Activated CD4-positive, alpha-beta T cell treated with anti-CD3 and anti-CD28 coated beads, Interleukin-2, amount 50 U/mL, for 16 hours (primary cell): ENCODE measurements around the gene PNPLA1.

Experiments
- DNase-seq: peaks from one replicate; pipeline ENCODE4 v3.0.0-alpha.2; 2020

PNPLA1 gene

DNA sequence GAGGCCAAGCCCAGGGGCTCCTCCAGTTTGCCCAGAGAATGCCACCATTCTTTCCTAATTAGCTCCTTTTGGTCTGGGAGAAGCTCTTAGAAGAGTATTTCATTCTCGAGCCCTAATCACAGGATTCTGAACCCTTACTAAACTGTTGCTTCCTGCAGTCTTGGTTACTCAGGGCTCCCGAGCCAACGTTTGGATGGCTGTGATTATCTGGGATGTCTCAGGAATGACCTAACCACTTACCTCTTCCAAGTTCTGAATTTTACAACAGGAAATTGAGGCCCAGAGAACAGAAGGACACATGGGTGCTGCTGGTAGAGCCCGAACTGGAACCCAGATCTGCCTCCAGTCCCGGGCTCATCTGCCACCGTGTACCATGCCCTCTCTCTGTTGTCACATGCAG is 22.2 kb upstream of the PNPLA1 start:
- DNase-seq: no peak

DNA sequence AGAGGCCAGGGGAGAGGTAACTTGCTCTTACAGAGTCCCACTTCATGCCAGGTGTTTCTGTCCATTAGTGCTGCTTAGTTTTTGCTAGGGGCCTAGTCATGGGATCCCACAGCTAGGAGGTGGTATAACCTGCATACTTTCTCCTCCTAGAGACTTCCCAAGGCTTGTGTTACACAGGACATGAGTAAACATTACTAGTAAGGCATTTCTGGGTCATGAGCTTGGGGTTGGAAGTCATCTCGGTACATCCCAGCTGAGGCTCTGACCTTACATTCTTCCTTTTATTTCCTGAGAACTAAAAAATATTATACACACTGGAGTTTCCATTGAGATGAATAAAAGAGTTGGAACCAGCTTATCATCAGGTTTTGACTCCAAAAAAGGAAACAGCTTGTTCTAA is 20.9 kb upstream of the PNPLA1 start:
- DNase-seq: no peak

DNA sequence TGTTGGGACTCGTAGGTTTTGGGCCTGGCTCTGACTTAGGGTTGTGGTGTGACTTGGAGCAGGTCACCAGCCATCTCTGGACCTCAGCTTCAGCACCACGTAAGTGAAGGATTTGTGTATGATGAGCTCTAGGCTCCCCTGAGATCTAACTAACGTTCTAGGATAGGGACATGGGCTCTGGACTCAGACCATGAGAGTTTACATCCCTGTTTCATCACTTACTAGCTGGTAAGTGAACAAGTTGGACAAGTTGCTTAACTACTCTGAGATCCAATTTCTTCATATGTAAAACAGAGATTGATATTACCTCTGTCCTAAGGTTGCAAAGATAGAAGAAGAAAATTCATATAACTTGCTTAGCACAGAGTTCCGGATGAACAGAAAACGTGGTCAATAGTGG is 20.3 kb upstream of the PNPLA1 start:
- no peak for DNase-seq

DNA sequence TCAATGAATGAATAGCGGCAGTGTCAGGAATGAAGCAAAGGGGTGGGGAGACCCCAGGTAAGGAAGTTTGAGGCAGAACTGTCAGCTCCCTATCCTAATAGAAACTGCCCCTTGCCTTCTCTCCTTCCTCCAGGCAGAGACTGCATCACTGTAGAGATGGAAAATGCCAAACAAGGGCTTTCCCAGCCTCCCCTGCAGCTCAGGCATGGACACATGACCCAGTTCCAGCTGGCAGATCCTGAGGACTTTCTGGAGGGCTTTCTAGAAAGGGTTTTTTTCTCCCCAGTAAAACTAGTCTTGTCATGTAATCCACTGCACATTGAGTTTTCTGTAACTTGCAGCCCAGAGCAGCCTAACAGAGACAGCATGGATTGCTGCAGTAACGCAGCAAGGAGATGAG is 17.9 kb upstream of the PNPLA1 start:
- no peak for DNase-seq

DNA sequence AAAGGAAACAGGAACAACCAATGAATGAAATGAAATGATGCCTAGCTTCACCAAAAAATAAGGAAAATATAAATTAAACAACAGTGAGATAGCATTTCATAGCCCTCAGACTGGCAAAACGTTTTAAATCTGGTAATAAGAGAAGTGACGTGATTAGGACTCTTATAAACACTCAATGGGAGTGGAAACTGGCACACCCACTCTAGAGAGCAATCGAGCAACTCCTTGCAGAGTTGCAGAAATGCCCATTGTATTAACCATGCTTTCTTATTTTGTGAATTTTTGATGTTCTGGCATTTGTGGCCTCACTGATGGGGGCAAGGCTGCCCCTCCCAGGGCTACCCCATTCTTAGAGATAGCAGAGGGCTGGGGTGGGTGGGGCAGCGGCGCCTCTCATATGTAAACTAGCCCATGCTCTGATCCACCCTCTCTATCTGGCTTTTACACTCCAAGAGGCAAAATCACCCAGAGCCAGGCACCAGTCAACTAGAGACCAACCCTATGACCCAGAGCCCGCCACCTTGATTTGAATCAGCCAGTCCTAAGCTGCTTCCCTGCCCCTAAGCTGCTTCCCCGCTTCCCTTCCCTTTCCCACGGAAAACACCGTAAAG is 6.4 kb upstream of the PNPLA1 start:
- no peak for DNase-seq

DNA sequence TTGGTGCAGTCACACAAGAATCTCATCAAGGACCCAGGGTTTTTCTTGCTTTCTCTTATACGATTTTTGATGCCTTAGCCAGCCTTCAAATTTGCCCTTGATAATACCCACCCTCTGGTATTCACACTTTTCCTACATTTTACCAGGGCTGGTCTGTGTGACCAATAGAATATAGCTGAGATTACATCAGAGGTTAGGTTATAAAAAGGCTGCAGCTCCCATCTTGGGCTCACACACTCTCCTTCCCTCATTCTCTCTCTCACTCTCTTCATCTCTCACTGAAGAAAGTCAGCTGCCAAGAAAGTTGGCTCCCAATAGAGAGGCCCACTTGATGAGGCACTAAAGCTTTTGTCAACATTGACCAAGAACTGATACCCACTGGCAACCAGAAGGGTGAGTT is 4.1 kb upstream of the PNPLA1 start:
- DNase-seq: no peak

DNA sequence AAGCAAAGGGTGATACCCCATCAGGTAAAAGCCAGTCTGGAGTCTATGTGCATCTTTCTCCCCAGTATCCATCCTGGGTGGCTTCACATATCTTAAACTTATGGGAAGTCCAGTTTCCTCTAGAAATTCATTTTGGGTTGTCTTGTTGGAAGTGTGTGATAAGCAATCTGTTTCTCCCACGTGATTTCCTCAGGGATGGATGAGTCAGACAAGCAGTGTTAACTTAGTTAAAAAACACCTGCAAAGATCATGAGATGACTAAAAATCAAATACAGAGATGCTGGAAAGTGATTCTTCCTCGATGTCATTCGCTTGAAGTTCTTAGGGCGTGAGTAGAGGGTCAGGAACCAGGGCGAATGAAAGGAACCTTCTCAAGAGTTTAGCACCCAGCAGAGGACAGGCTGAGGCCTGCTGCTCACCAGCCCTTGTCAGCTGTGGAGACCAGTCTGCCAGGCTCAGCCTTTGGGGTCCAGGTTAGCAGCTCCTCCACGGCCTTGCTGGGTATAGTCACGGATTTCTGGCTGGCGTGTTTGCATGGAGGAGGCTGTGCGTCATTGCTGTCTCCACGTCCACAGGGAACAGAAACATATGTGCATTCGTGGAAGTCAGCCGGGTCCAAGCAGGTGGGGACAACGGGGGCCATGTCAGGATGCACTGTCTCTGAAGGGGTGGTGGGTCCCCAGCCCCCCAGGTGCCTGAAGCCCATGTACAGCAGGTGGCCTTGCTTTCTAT is 2.8 kb upstream of the PNPLA1 start:
- no peak for DNase-seq

DNA sequence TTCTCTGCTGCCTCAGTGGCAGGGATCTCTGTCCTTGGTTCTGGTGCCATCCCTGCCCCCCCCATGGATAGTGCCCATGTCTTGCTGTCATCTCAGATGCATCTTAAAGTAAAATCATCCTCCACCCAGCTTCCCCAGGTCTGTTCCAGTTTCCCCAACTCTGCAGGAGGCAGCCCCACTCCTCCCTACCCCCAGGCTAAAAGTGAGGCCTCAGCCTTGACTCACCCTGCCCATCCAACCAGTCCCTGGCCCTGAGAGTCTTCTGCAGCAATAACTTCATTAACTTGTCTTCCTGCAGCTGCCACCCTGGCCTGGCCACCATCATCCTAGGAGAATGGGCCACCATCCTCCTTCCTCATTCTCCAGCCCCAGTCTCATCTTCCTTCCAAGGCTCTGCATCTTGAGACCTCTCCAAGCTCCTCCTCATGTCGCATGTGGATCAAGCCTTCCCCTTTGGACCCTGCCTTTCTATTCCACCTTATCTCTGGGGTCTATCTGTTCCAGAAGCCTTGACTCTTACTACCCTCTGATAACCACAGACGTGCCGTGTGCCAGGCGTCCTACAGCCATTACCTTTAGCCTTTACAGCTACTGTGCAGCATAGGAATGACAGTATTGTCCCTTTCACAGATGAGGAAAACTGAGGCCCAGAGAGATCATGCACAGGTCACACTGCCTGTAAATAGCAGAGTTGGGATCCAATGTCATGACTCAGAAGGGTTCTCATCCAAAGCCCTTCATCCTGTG is 2.0 kb upstream of the PNPLA1 start:
- DNase-seq: no peak

DNA sequence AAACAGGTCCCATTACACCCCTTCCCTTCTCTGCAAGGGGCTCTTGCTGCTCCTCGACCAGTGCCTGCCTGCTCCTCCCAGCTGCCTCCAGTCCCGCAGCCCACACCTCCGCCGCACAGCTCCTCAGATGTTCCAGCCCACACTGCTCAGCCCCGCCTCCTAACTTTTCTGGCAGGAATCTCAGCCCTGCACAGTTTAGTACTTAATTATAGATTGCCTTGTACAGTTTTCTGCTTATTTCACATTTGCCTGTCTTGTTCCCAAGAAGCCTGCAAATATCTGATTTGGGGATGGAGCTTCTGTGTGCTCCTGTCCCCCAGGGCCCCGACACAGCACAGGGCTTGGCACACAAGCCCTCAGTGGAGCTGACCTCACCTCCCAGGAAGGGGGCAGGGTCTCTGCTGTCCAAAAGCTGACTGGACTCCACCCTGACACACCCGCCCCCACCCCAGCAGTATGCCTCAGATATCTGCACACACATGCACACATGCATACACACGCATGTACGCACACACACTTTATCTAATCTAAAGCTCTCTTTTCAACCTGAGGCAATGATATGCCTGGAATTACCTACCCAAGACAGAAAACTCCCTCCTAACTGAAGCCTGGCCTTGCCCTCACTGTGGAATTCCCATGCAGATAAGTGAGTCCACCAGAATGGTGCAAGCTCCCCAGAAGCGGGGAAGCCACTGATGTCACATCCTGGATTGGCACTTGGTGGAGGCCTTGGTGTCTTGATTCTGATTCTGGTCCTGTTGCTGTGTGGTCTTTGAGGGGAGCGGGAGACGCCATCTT is 1.2 kb upstream of the PNPLA1 start:
- DNase-seq: no peak

DNA sequence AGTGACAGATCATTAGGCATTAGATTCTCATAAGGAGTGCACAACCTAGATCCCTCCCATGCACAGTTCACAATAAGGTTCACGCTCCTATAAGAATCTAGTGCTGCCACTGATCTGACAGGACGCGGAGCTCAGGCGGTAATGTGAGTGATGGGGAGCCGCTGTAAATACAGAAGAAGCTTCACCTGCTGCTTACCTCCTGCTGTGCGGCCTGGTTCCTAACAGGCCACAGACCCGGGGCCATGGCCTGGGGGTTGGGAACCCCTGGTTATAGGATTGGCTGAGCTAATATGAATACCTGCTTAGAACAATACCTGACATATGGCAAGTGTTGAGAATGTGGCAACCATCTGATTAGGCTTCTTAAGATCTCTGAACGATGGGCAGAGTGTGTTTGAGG is 2.4 kb downstream of the PNPLA1 start:
- no peak for DNase-seq

DNA sequence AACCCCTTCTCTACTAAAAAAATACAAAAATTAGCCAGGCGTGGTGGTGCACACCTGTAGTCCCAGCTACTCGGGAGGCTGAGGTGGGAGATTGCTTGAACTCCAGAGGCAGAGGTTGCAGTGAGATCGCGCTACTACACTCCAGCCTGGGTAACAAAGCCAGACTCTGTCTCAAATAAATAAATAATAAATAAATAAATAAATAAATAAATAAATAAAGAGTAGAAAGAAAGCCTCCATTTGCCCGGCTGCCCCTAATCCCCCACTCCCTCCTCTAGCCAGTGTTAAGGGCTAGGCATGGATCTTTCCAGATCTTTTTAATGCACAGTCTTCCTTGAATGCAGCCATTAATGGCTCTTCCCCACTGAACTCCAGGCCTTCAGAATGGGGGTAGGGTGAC is 3.2 kb downstream of the PNPLA1 start:
- DNase-seq: no peak

DNA sequence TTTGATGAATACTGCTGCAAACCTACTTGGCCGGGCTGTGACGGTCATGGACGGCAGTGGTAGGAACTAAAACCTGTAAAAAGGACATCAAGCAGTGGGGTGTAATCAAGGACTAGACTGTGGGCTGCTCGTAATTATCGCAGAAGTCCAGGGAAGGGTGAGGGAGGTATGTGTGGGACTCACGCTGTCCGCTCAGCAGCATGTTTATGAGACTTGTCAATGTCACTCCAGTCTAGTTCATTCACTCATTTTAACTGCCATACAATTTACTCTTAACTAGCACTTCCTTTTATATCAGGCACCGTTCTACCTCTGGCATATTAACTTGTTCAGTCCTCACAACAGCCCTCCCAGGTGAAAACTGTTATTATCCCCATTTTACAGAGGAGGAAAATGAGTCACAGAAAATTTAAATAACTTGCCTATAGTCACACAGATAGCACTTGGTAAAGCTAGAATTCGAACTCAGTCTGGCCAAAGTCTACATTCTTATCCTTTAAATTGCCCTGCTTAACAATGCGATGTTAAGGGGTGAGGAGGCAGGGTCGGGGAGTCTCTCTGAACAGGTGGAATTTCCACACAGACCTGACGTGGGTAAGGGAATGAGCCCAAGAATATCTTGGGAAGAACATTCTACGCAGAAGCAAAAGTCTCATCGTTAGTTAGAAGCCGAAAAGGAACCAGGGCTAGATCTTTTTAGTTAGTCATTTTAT is 4.1 kb downstream of the PNPLA1 start:
- DNase-seq: no peak

DNA sequence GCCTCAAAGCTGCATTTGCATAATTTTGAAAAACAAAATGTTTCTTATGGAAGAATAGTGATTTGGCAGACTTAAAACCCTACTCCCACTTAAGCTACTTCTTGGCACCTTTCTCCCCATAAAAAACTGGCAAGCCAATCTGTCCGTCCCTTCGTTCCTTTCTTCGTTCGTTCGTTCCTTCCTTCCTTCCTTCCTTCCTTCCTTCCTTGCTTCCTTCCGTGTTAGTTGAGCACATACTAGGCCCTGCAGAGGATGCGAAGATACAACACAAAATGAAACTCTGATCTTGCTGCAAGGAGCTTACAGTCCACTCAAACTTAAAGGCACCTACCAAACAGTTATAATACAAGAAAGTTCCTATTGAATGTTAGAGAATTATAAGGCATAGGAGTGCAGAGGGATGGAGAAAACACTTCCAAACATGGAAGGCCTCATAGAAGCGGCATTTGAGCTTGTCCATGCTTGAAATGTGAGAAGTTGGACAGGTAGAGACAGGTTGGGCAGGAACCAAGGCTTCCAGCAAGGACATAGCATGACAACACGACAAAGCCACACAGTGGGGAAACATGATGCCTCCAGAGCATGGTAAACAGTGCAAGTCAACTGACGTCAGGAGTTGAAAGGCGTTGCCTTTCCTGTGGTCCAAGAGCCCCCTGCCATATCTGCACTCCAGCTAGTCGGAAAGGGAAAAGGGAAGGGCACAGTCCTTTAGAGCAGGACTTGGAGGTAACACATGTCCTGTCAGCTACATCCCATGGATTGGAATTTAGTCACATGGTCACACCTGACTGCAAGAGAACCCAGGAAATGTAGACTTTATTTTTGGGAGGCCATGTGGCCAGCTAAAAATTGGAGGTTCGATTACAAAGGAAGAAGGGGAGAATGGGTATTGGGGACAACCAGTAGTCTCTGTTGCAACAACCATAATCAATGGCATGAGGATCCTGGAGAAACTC is 7.0 kb downstream of the PNPLA1 start:
- no peak for DNase-seq

DNA sequence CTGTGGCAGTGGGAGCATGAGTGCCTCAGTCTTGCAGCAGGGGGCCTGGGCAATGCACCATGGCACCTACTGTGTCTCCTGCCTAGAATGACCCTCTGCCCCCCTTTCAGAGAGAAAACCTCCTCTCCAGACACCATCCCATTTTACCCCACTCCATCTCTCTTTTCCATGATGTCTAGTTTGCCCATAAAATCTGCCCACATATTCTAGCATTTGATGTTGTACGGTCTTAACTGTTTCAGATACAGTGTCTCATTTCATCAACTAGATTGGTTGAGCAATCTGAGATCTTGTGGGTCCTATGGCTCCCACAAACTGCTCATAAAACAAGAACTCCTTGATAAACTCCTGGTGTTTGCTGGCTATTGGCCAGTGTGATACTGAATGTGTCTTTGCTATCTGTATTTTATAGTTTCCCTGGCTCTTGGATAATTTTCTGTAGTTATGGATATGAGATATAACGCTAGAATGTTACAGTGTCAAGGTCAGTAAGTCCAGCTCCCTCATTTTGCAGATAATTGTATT is 8.1 kb downstream of the PNPLA1 start:
- no peak for DNase-seq

DNA sequence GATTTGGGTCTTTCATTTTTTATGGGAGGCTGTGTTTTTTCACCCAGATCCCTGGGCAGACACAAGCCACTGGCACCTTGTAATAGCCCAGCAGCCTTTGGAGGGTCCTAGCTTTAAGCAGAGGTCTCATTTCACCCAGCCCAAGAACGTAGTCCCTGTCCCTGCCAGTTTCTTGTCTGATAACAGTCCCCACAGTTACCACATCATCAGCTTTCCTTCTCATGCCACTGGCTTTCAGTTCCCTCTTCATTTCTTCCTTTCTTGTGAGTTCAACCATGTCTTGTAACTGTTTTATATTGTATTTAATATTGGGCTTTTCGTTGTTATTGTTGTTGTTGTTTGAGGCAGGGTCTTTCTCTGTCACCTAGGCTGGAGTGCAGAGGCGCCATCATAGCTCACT is 10.6 kb downstream of the PNPLA1 start:
- DNase-seq: no peak

DNA sequence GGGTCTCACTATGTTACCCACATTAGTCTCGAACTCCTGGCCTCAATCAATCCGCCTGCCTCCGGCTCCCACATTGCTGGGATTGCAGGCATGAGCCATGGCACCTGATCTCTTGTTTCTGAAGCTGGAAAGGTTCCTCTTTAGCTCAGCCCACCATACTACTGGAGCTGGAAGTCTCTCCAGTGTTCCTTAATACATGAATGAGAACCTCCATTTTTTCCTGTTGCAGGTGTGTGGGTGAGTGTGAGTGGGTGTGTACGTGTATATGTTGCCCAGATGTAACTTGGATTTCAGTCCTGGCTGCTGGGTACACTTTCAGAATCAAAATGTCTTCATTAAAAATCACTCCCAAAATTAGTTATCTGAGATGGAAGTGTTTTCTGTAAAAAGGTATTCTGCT is 11.1 kb downstream of the PNPLA1 start:
- no peak for DNase-seq

DNA sequence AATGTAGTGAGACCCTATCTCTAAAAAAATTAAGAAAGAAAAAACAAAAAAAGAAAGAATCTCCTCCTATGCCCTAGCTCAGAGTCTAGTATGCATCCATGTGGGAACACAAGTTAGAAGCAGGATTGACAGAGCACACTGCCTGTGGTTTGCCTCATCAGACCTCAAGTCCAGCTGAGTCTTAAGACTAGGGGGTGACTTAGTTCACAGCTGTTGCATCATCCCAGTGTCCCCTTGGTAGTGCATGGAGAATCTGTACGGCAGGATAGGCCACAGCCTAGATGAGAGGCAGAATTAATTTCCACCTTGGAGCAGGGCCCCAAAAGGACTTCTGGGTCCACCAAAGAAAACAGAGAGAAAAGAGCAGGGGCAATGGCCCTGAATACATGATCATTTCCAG is 13.7 kb downstream of the PNPLA1 start:
- DNase-seq: no peak

DNA sequence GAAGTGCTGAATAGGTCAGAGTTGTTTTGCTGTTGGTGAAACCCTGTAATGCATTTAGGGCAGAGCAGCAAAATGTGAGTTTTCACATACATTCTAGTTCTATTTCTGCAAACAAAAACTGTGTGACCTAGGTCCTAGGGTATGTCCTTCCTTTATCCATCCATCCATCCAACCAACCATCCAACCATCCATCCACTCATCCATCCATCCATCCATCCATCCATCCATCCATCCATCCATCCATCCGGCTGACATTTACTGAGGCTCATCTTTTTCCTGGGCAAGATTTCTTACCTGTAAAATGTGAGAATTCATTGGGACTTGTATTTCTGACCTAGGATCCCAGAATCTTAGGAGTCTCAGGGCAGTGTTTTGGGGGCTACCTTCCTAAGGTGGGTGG is 14.5 kb downstream of the PNPLA1 start:
- no peak for DNase-seq

DNA sequence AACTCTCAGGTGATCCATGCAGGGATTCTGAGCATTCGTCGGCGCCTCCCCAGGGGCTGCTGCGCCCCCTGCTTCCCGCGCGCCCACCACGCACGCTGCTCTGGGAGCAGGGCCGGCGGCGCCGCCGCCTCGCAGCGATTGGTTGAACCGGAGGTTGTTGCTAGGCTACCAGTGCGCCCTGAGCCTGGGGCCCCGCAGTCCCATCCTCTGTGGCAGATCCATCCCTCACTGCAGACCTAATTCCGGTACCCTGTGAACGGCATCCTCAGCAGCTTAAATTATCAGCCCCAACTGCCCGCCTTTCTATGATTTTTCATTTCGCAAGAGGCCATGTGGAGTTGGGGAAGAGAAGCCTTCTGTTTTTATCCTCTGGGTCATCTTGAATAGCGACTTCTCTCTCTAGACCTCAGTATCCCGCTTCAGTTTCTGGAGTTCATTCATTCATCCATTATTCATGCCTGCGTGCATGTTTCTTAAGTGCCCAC is 15.4 kb downstream of the PNPLA1 start:
- no peak for DNase-seq

DNA sequence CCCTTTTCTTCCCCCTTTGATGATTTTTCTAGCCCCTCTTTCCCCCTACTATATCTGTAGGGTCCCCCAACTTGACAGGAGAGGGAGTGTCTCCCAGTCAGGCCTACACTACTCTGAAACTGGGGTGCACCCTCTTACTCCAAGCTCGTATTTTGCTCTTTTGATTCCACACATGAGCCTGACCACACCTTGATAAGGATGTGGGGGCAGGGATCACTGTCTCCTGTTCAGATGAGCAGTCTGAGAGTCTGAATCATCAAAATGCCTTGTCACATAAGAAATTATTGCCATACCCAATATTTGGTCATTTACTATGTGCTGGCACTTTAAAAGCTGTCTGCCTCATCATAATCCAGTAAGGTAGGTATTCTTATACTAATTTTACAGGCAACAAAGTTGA is 15.9 kb downstream of the PNPLA1 start:
- DNase-seq: no peak

DNA sequence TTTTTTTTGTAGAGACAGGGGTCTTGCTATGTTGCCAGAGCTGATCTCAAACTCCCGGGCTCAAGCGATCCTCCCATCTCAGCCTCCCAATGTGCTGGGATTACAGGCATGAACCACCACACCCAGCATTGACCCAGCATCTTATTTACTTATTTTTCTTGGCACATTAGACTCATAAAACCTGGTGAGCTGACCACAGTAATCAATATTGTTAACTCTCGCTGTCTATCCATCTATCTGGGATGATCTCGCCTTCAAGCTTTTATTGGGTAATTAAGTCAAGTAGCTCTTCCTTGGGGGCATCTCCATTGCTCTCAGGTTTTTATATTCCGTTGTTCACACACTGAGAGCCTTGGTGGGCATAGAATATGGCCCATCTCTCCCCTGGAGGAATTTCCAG is 17.0 kb downstream of the PNPLA1 start:
- DNase-seq: no peak
